ENCODE data around the gene INAFM1.
A peak's percentile ranks its signal among the peaks of the same experiment; 100 is the strongest.

Gene INAFM1

GRCh38 chr19:47228937-47229675 lies 45.6 kb upstream of the INAFM1 start (continued):
- no peak for TF ChIP-seq ZNF26 (tag by site-specific recombination; IDR thresholded peaks at IDR 0.05)
- no peak for TF ChIP-seq ZNF518A (tag by site-specific recombination; conservative IDR thresholded peaks at IDR 0.05; ENCODE audit: low read depth)
- TF ChIP-seq ZSCAN18 (tag by site-specific recombination; IDR thresholded peaks at IDR 0.05), result peak; percentile 59; the same call in 1 of the 2 replicates
- no peak for TF ChIP-seq ZNF837 (tag by site-specific recombination; IDR thresholded peaks at IDR 0.05)
- TF ChIP-seq ZNF529 (tag by site-specific recombination; IDR thresholded peaks at IDR 0.05; ENCODE audit: insufficient replicate concordance), result no peak
- no peak for TF ChIP-seq ZNF610 (tag by site-specific recombination; IDR thresholded peaks at IDR 0.05; ENCODE audit: borderline replicate concordance)
- TF ChIP-seq PRDM6 (tag by site-specific recombination; IDR thresholded peaks at IDR 0.05), result no peak
- no peak for TF ChIP-seq ZNF138 (tag by site-specific recombination; IDR thresholded peaks at IDR 0.05; ENCODE audit: borderline replicate concordance)
- TF ChIP-seq ZBTB26 (tag by site-specific recombination; optimal IDR thresholded peaks at IDR 0.05), result no peak
- no peak for TF ChIP-seq ZNF514 (tag by site-specific recombination; IDR thresholded peaks at IDR 0.05)
- TF ChIP-seq KLF8 (tag by site-specific recombination; IDR thresholded peaks at IDR 0.05), result peak; percentile 76
- TF ChIP-seq GLIS1 (tag by site-specific recombination; IDR thresholded peaks at IDR 0.05), result peak; percentile 29
- no peak for TF ChIP-seq ZNF184 (tag by site-specific recombination; IDR thresholded peaks at IDR 0.05)
- no peak for TF ChIP-seq PBX3 (CRISPR knock-in tag; IDR thresholded peaks at IDR 0.05)
- no peak for TF ChIP-seq ZNF660 (tag by site-specific recombination; IDR thresholded peaks at IDR 0.05)
- TF ChIP-seq FEZF1 (tag by site-specific recombination; IDR thresholded peaks at IDR 0.05), result peak; percentile 3; the same call in 1 of the 2 replicates
- no peak for TF ChIP-seq ZBTB21 (tag by site-specific recombination; IDR thresholded peaks at IDR 0.05)
- peak; percentile 75 for TF ChIP-seq ZBTB48 (tag by site-specific recombination; IDR thresholded peaks at IDR 0.05)
- no peak for TF ChIP-seq ZNF423 (tag by site-specific recombination; IDR thresholded peaks at IDR 0.05)
- 0 out of 2 replicates have a peak, but pooled peaks have one; percentile 23 for TF ChIP-seq OSR2 (tag by site-specific recombination; IDR thresholded peaks at IDR 0.05)
- TF ChIP-seq ZBTB6 (tag by site-specific recombination; IDR thresholded peaks at IDR 0.05), result no peak
- no peak for TF ChIP-seq ZNF433 (tag by site-specific recombination; IDR thresholded peaks at IDR 0.05; ENCODE audit: low read depth)
- TF ChIP-seq ZNF10 (tag by site-specific recombination; IDR thresholded peaks at IDR 0.05), result no peak; the same call in 1 of the 2 replicates
- no peak for TF ChIP-seq ZNF596 (tag by site-specific recombination; IDR thresholded peaks at IDR 0.05)
- 0 out of 2 replicates have a peak, but pooled peaks have one; percentile 42 for TF ChIP-seq WT1 (tag by site-specific recombination; IDR thresholded peaks at IDR 0.05)
- no peak for TF ChIP-seq ZNF223 (tag by site-specific recombination; IDR thresholded peaks at IDR 0.05)
- TF ChIP-seq ZBTB8A (tag by site-specific recombination; IDR thresholded peaks at IDR 0.05), result no peak
